HPDE6-E6E7 (cell line): ENCODE measurements around the gene DYSF.
"Not testable (repeated sequence)": the region's sequence is repeated elsewhere in the genome, so short reads cannot be mapped to it uniquely, and the experiment has no call there.

ENCODE experiments used
- DNase-seq: peaks from one replicate; pipeline ENCODE4 v3.0.0; 2011; ENCODE audit warnings: missing footprints; ENCODE audit errors: extremely low spot score

DYSF gene

DNA sequence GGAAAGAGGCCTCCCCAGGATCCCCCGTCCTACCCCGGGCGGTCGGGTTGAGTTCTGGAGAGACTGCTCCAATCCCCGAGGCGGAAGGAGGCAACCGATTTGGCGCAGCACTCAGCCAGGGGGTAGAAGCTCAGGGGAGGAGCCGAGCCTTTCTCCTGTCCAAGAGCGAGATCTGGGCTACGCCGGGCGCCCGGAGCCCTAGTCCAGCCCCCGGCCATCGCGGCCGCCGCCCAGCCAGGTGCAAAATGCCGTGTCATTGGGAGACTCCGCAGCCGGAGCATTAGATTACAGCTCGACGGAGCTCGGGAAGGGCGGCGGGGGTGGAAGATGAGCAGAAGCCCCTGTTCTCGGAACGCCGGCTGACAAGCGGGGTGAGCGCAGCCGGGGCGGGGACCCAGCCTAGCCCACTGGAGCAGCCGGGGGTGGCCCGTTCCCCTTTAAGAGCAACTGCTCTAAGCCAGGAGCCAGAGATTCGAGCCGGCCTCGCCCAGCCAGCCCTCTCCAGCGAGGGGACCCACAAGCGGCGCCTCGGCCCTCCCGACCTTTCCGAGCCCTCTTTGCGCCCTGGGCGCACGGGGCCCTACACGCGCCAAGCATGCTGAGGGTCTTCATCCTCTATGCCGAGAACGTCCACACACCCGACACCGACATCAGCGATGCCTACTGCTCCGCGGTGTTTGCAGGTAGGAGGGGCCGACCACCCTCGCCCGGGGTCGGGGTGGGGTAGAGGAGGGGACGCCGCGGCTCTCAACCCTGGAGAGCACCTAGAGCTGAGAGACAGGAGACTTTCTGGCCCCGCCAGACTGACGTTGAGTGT, at the start of gene DYSF:
Gene DYSF, plus strand, starts transcription at position 158 of the 817 bp plus-strand sequence.
- peak; percentile 26 for DNase-seq

DNA sequence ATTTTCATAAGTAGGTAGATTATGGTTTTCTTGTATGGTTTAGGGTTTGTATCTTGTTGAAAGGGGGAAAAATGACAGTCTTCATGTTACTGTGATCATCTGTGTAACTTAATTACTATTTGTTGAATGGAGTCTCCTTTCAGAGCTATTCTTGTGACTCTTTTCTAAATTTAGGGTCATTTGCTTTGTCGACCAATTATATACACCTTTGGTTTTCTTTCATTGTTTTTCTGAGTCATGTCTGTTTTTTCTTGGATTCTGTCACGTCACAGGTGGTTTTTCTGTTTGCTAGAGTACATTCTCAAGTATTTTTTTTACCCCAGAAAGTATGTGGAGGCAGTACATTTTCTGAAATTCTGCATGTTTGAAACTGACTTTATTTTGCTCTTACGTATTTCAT, 43.8 kb upstream of the DYSF start:
- DNase-seq, result no peak

DNA sequence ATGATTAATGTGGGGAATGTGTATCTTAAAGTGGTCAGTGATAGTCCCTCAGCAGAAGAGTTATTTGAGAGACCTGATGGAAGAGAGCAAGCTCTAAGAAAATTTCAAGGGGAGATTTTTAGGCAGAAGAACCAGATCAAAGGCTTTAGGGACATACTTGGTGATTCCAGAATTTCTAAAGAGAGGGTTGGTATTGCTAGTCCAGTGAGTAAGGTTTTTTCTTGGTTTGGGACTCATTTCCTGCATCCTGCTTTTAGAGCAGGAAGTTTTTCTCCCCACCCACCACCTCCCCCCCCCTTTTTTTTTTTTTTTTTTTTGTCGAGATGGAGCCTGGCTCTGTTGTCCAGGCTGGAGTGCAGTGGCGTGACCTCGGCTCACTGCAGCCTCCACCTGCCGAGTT, 42.7 kb upstream of the DYSF start:
- no peak for DNase-seq

DNA sequence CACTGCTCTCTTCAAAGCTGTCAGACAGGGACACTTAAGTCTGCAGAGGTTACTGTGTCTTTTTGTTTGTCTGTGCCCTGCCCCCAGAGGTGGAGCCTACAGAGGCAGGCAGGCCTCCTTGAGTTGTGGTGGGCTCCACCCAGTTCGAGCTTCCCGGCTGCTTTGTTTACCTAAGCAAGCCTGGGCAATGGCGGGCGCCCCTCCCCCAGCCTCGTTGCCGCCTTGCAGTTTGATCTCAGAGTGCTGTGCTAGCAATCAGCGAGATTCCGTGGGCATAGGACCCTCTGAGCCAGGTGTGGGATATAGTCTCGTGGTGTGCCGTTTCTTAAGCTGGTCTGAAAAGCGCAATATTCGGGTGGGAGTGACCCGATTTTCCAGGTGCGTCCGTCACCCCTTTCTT, 36.5 kb upstream of the DYSF start:
- DNase-seq, result not testable (repeated sequence)

DNA sequence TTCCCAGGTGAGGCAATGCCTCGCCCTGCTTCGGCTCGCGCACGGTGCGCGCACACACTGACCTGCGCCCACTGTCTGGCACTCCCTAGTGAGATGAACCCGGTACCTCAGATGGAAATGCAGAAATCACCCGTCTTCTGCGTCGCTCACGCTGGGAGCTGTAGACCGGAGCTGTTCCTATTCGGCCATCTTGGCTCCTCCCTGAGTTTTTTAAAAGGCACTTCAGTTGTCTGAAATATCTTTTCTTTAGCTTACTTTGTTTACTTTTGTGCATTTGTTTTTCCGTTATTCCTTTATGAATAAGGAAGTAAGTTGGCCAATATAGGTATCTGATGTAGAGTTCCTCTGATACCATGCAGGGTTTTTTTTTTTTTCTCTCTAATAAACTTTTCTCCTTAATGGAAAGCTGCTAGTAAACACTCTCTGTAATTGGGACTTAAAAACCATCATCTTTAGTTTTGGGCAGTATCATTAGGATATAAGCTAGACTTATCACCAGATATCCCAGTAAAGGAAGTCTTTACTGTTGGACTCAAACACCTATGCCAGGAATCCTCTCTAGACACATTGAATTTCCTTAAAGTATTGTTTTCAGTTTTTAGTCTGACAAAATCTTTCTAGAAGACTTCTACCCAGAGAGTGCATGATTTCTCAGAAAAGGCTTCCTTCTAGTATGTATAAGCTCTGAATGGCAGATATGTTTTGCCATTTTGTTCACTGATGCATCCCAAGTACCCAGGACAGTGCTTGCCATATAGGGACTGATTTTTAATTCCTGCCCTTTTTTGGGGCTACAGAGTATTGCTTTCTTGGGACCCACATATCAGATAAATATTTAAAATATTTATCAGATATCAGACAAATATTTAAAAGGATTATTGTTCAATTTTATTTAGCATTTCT, 35.8 kb upstream of the DYSF start:
- no peak for DNase-seq

DNA sequence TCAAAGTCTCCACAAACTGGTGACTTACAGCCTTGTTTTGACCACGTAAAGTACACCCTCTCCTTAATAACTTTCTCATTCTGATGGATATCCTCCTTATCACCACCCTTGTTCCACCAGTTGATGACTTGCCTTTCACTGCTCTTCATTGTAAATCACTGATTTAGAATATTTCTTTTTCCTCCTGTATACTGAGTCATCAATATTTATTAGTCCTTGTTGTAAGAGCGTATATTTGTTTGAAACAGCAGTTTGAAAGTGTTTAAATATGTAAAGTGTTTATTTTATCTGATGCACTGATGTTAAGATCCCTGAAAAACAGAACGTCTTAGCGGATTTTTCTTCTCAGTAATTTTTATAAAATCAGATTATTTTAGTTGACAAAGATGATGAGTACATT, 34.2 kb upstream of the DYSF start:
- DNase-seq, result no peak

DNA sequence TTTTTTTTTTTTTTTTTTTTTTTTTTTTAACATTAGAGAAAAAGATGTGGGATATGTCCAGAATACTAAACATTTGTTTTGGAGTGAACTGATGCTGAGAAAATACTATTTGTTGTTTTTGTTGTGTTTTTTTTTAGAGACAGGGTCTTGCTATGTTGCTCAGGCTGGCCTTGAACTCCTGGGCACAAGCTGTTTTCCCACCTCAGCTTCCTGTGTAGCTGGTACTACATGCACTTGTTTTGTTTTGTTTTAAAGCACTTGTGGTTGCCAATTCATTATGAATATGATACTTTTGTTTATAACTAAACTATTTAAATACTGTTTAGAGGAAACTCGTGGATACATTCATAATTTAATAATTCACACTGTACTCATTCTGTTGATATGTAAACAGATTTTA, 33.4 kb upstream of the DYSF start:
- no peak for DNase-seq

DNA sequence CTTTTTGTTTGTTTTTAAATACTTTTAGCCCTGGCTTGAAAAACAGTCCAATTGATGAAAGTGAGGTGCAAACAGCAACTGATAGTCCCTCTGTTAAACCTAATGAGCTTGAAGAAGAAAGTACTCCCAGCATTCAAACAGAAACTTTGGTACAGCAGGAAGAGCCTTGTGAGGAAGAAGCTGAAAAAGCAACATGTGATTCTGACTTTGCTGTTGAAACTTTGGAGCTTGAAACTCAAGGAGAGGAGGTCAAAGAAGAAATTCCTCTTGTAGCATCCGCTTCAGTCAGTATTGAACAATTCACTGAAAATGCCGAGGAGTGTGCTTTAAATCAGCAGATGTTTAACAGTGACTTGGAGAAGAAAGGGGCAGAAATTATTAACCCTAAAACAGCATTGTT, 30.6 kb upstream of the DYSF start:
- DNase-seq, result no peak

DNA sequence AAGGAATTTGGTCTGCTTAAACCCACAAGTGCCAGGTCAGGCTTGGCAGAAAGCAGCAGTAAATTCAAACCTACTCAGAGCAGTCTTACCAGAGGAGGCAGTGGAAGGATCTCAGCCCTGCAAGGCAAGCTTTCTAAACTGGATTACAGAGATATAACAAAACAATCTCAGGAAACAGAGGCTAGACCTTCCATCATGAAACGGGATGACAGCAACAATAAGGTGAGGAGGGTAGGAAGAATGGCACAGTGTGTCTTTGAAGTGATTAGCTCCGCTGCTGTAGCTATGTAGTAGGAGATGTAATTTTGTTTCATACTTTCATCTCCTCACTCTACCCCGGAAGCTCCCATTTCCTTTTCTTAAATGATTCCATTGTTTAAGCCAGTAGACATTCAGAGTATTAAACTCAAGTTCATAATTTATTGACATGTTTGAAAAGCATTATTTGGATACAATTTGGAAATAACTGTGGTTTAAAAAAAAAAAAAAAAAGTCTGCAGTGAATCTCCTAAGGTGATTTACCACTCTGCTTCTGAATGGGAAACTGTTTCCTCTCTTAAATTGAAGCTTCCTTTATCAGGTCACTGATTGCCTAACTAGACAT, 29.4 kb upstream of the DYSF start:
- DNase-seq, result no peak

DNA sequence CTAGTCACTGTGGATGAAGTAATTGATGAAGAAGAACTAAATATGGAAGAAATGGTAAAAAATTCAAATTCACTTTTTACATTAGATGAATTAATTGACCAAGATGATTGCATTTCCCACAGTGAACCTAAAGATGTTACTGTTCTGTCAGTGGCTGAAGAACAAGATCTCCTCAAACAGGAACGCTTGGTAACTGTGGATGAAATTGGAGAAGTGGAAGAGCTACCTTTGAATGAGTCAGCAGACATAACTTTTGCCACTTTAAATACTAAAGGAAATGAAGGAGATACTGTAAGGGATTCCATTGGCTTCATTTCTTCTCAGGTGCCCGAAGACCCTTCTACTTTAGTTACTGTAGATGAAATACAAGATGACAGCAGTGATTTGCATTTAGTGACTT, 26.6 kb upstream of the DYSF start:
- no peak for DNase-seq

DNA sequence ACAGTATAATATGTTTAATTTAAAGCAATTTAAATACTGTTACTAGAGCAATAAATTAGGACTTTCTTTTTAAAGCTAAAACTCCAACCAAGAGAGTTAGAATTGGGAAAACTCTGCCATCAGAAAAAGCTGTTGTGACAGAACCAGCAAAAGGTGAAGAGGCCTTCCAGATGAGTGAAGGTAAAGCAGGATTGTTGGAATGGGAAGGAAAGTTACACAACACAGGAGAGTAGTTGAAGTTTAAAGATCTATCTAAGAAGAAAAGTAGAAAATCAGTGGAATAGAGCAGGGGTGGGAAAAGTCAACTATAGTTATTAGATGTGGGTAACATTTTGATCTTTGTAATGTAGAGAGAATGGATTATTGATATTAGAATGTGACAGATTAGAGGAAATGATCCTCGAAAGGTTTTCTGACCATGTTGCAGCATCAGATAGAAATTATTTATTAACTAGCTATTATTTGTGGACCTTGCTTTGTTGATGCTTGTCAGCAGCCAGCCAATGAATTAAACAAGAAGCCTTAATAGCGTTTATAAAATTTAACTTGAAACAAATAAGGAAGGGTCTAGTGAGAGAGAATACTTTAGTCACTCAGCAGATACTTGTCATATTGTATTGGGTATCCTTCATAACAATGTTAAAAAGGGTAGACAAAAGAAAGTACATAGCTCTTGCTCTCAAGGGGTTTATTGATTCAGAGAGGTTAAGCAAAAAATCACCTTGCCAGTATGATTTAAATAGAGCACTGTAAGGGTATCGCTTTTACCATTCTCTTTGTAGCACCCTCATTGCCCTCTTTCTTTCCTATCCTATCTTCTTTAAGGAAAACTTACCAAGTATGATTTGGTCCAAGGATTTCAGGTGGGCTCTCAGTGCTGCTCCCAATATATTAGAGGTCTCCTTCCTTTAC, 24.6 kb upstream of the DYSF start:
- DNase-seq, result no peak

DNA sequence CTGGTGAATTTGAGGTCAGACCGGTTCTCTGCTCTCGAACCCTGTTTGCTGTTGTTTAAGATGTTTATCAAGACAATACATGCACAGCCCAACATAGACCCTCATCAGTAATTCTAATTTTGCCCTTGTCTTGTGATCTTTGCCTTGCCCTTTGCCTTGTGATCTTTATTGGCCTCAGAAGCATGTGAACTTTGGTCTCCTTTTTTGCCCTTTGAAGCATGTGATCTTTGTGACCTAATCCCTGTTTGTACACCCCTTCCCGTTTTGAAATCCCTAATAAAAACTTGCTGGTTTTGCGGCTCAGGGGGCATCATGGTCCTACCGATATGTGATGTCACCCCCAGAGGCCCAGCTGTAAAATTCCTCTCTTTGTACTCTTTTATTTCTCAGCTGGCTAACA, 8.2 kb upstream of the DYSF start:
- DNase-seq, result not testable (repeated sequence)

DNA sequence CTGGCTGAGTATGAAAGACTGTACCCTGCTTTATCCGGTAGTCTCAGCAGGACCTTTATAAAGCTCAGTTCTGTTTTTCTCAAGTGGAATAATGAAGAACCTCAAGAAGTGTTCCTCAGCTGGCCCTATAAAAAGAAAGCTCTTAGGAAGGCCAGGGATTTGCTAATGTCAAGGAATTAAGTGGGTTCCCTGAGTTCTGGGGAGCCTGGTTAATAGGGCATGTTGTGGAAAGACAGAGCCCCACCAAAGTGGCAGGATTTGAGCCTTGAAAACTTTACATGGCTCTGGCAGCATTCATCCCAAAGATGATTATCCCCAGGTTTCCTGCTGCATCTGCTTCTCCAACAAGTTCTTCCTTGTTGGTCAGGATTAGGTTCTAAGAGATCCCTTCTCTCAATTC, 6.9 kb upstream of the DYSF start:
- no peak for DNase-seq

DNA sequence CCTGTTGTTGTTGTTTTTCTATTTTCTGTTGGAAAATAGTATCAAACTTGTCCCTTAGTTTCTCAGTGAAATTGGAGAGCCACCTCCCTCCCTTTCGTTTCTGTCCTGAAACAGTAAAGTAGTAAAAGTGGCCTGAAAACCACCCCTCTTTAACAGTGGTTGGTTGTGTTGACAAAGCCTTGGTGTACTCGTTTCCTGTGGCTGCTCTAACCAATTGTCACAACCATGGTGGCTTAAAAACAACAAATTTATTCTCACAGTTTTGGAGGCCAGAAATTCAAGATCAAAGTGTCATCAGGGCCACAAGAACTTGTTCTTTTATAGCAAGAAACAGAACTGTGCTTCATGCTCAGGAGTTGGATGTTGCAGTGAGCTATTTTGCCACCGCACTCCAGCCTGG, 4.0 kb upstream of the DYSF start:
- no peak for DNase-seq

DNA sequence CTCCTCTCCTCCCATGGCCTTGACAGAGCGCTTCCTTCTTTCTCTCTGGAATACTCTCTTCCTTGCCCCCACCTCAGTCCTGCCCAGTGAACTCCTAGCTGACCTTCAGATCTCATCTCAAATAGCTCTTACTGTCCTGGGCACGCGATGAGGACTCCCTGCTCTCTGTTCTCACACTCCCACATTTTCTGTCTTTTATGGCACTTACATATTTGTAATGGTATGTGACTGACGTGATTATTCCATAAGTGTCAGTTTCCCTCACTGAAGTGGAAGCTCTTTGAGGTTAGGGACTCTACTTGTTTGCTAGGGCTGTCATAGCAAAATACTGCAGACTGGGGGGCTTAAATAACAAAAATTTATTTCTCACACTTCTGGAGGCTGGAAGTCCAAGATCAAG, 1.7 kb upstream of the DYSF start:
- no peak for DNase-seq

DNA sequence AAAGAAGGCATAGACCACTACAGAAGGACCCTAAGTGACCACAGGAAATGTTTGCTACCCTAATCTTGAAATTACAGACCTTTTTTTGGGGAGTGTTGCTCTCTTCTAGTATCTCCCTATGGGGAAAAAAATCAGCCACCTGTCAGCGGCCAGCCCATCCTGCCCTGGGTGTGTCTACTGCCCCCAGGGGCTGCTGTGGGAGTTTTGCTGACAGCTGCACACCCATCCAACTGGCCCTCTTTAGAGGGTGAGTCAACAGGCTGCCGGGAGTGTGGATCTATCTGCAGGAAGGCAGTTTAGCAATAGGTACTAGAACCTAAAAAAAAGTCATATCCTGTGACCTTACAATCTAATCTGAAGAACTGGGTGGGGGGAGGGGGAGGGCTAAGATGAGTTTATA, 796 bp upstream of the DYSF start:
- peak; percentile 85 for DNase-seq

DNA sequence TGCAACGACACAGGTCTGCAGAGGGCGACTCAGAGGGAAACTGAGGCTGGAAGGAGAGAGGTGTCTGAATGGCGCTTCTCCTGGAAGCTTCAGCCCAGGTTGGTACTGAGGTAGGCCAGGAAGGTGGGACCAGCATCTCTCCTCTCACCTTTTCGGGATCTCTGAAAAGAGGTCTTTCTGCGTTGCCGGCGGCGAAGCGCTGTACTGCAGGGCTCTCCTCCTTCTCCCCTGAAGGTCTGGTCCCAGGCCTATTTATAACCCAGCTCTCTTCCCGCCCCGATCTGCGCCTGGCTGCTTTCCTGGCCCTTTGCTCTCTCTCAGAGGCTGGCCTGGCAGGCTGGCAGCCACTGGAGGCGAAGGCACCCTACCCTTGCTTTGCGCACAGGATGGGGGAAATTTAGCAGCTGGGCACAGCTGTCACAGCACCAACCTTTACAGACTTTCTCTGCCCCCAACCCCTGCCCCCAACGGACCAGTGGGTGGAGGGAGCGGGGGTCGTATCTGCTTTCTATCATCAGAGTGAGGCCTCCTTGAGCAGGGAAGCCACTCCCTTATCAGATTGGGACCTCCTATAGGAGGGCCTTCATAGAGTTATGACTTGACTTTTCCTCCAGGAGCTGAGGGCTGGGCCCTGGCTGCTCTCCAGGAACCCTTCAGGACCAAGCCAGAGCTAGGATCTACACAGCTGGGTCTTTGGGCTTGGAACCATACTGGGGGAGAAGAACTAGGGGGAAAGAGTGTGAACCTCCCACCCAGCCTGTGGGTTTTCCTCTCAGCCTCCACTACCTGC, 1.1 kb downstream of the DYSF start:
- DNase-seq, result no peak

DNA sequence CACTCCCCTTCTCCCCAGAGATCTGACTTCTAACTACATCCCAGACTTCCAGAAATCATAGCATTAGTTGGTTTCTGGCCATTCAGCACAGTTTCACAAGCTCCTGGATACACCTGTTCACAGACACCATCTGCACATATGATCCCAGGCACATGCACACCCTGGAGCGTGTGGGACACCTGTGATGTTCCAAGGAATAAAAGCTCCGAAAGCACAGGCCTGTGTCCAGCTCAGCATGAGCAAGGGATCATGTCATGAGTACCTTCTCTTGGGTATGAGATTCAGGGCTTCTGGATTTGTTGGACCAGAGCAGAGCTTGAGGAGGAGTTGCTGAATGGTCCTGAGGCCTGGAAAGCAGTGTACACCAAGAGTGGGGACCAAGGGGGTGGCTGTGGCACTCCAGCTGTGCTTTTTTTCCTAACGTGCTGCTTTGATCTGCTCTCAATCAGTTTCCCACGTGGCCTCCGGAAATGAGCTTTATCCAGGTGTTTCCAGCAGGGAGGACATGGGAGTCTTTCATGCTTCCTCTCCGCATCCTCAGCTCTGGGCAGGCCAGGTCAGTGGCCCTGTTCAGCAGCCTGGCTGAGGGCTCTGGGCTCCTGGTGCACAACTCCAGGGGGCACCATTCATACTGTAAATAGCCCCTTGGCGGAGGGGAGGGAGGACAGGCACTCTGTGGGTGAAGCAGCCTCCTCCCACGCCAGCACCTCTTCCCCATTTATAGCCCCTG, 1.8 kb downstream of the DYSF start:
- DNase-seq, result no peak

DNA sequence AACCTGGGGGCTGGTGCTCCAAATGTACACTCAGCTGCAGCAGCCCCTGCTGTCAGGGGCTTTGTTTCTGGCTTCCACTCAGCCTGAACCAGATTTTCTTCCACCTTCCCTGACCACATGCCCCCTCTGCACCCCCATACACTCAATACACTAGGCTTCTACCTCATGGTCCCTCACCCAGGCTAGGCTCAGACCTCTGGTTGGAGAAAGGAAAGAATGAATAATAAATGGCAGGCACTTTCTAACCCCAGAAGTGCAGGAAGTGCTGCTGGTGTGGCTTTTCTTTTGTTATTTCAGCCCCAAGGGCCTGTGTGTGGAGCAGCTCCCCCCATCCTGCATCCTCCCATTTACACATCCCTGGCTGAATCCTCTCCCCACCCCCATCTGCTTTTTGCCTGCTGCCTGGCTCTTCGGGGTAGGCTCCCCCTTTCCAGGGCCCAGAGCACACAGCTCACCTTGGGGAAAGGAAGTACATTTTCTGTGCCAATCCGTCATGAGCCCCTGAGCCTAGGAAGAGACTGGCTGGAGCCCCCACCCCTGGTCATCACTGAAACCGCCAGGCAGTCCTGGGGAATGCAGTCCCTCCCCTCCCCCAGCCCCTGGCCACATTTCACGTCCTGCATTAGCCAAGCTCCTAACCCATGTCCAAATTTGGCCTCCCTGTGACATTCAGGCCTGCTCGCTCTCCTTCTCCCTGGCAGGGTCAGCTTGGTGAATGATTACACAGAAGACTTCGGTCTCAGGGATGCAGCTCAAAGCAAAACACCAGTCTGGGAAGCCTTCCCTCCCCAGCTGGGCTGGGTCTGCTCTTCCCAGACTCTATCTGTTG, 2.6 kb downstream of the DYSF start:
- no peak for DNase-seq
